ENCODE measurements around the gene JARID2. TPM values are rescaled to one million over a fixed set of nuclear protein-coding genes. Genes with fewer than 3 reads are reported as not detected.

JARID2 gene
- total RNA-seq, 2 experiments from 2014 or later: 30.0 to 42.4 TPM

DNA sequence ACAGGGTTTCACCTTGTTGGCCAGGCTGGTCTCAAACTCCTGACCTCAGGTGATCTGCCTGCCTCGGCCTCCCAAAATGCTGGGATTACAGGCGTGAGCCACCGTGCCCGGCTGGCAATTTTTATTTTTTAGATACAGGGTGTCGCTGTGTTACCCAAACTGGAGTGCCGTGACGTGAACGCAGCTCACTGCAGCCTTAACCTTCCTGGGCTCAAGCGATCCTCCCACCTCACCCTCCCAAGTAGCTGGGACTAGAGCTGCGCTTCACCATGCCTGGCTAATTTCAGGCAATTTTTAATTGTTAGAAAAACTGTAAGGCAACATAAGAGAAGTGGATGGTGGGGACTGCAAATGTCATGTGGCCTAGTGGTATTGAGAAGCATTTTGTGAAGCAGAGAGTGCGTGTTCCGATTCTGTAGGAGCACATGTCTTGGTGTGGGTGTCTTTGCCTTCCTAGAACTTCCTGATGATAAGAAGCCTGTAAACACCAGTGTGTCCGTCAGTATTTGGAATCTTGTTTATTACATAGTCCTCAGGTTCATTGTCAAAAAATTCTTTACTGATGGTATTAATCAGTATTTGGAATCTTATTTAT, 18.0 kb downstream of the JARID2 start:
- no peak overlapping the region for H3K4me3 Mint-ChIP-seq

DNA sequence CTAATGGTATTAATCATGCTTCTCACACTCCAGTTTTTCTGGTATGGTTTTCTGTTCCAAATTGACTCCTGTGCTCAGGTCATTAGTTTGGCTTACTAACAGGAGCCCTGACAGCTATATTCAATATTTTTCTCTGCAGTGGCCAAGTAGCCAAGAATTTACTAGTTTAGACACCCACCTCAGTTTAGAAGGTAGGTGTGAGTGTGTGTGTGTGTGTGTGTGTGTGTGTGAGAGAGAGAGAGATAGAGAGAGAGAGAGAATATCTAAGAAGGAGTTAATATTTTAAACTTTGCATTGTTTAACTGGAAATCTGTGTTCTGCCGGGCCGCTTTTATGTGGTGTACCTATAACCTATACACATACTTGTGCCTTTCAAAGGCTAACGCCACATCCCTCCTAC, 18.5 kb downstream of the JARID2 start:
- ATAC-seq: no peak
- CTCF ChIA-PET: interaction anchor here (0.7 to 1.5 kb wide), 2 partner anchors 11 to 35 kb away, joined by 3 to 6 read pairs; no protein-coding TSS in a partner anchor
- no peak overlapping the region for H3K27ac Mint-ChIP-seq

More for the DNA sequence above, 18.0 kb downstream of the JARID2 start:
- H3K27ac Mint-ChIP-seq: no peak overlapping the region
- H3K4me1 Mint-ChIP-seq: peaks cover 85% of the 10 kb centered on the region
- H3K9me3 Mint-ChIP-seq (ENCODE audit: low read depth): no peaks in the 10 kb centered on the region
- peaks cover 31% of the 10 kb centered on the region for H3K36me3 Mint-ChIP-seq
- CTCF ChIA-PET: interaction anchor here (1.5 kb wide), 1 partner anchor 10 kb away, joined by 6 read pairs; no protein-coding TSS in a partner anchor
- no peak for DNase-seq
- H3K27me3 Mint-ChIP-seq: no peaks in the 10 kb centered on the region
- ATAC-seq: no peak

DNA sequence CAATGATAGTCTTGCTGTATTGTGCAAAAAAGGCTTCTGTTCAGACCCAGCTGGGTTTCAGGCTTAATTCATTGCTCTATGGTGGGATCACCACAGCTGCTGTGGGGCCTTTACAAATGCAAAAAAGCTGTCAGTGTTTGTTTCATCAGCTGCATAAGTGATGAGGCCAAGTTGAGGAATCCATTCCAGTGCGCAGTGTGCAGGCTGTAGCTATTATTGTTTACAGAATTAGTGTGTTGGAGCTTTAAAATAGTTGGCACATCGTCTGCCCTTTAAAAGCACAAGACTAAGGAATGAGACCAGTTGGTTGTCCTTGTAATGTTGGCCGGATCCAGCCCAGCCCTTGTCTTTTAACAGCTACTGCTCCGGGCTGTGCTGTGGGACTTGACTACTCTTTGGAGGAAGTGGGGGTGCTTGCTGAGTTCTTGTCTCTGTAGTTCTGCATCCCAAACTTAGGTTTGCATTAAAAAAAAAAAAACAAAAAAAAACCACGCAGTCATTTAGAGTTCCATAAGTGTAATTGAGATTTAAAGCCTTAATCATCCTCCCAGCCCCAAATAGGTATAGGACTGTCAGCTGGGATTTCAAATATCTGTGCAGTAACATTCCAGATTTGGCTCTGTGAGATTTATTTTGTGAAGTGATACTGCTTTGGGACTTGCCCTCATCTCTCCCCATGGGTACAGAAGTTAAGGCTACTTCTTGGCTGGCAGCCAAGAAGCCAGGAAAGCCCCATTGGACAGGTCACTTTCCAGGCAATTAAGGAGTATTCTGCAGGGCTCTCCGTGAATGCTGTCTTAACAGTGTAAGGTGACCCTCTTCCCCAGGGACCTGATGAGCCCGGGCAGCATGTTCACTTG, 19.3 kb downstream of the JARID2 start:
- H3K4me3 Mint-ChIP-seq: no peak overlapping the region
- H3K9me3 Mint-ChIP-seq (ENCODE audit: low read depth): no peaks in the 10 kb centered on the region
- no peak overlapping the region for H3K27ac Mint-ChIP-seq
- peaks cover 29% of the 10 kb centered on the region for H3K36me3 Mint-ChIP-seq
- no peak for DNase-seq
- no peak for ATAC-seq
- peaks cover 84% of the 10 kb centered on the region for H3K4me1 Mint-ChIP-seq
- CTCF ChIA-PET: interaction anchor here (0.7 to 1.5 kb wide), 2 partner anchors 11 to 34 kb away, joined by 3 to 6 read pairs; no protein-coding TSS in a partner anchor
- no peaks in the 10 kb centered on the region for H3K27me3 Mint-ChIP-seq

More for the DNA sequence above, 18.5 kb downstream of the JARID2 start:
- H3K9me3 Mint-ChIP-seq (ENCODE audit: low read depth): no peaks in the 10 kb centered on the region
- no peak overlapping the region for H3K4me3 Mint-ChIP-seq
- no peaks in the 10 kb centered on the region for H3K27me3 Mint-ChIP-seq
- peaks cover 26% of the 10 kb centered on the region for H3K36me3 Mint-ChIP-seq
- DNase-seq: no peak
- H3K4me1 Mint-ChIP-seq: peaks cover 85% of the 10 kb centered on the region

DNA sequence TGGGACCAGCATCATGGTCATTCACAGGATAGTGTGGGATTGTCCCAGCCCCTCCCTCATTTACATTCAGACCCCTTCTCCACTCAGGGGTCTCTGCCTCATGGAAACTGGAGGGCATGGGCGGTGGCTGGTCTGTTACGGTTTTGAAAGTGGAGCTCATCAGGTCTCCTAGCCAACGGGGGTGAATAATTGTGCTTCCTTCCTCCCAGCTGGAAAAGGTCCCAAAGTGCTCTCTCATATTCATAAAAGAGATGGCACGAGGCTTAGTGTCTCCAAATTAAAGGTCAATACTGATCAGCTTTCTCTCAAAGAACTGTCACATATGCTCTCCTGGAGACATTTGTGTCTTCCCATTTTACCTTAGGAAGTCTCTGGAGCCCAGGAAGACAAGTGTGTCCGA, 19.9 kb downstream of the JARID2 start:
- H3K4me3 Mint-ChIP-seq: no peak overlapping the region
- no peaks in the 10 kb centered on the region for H3K27me3 Mint-ChIP-seq
- H3K36me3 Mint-ChIP-seq: peaks cover 26% of the 10 kb centered on the region
- H3K4me1 Mint-ChIP-seq: peaks cover 77% of the 10 kb centered on the region
- ATAC-seq (no peak), DNase-seq (no peak)
- CTCF ChIA-PET: no interaction called here
- H3K9me3 Mint-ChIP-seq (ENCODE audit: low read depth): no peaks in the 10 kb centered on the region
- no peak overlapping the region for H3K27ac Mint-ChIP-seq

DNA sequence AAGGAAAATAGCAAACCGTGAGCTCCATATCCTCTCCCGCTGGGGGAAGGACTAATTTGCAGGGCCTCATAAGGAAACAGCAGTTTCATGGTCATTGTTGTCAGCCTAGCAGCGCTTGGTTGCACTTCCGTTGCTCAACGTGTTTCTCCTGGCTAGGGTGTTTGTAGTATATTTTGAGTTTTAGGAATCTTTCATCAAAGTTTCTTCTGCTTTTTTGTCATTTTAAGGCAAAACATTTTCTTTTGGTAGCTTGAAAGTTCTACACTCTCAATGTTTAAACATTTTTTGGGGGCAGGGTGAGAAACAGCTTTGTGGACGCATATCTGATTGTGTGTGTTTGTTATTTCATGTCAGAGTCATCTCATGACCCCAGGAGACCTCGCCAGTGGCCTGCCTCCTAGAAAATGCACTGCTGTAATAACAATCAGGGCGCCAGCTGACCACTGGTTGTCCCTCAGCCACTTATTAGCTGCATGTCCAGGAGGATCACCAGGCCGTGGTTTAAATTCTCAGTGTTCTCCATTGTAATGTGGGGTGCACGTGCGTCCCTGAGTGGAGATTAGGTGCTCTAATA, 20.6 kb downstream of the JARID2 start:
- H3K27ac Mint-ChIP-seq: peak overlapping the region; percentile 47
- no peak for DNase-seq
- no peak overlapping the region for H3K4me3 Mint-ChIP-seq
- no peaks in the 10 kb centered on the region for H3K9me3 Mint-ChIP-seq (ENCODE audit: low read depth)
- peaks cover 23% of the 10 kb centered on the region for H3K36me3 Mint-ChIP-seq
- no peaks in the 10 kb centered on the region for H3K27me3 Mint-ChIP-seq
- ATAC-seq: peak; percentile 39
- H3K4me1 Mint-ChIP-seq: peaks cover 76% of the 10 kb centered on the region
- CTCF ChIA-PET: no interaction called here

DNA sequence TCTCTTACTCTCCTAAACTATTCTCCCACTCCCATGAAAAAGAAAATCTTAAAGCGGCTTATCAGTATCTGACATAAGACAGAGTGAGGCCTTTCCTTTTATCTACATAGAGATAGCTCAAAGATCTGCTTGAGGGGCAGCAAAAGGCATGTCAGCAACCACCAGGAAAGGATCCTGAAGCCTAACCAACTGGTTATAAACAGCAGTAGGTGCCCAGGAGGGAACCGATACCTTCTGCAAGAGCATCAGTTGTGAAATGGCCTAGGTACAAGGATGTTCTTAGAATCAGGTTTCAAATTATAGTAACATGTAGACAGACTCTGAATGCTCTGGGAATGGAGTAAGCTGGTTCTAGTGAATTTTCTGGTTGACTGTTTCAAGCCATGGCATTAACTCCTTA, 21.4 kb downstream of the JARID2 start:
- H3K36me3 Mint-ChIP-seq: peaks cover 21% of the 10 kb centered on the region
- no peak for DNase-seq
- ATAC-seq: no peak
- no peak overlapping the region for H3K4me3 Mint-ChIP-seq
- peaks cover 74% of the 10 kb centered on the region for H3K4me1 Mint-ChIP-seq
- H3K27ac Mint-ChIP-seq: peak overlapping the region; percentile 37
- H3K27me3 Mint-ChIP-seq: no peaks in the 10 kb centered on the region
- no peaks in the 10 kb centered on the region for H3K9me3 Mint-ChIP-seq (ENCODE audit: low read depth)
- CTCF ChIA-PET: no interaction called here

DNA sequence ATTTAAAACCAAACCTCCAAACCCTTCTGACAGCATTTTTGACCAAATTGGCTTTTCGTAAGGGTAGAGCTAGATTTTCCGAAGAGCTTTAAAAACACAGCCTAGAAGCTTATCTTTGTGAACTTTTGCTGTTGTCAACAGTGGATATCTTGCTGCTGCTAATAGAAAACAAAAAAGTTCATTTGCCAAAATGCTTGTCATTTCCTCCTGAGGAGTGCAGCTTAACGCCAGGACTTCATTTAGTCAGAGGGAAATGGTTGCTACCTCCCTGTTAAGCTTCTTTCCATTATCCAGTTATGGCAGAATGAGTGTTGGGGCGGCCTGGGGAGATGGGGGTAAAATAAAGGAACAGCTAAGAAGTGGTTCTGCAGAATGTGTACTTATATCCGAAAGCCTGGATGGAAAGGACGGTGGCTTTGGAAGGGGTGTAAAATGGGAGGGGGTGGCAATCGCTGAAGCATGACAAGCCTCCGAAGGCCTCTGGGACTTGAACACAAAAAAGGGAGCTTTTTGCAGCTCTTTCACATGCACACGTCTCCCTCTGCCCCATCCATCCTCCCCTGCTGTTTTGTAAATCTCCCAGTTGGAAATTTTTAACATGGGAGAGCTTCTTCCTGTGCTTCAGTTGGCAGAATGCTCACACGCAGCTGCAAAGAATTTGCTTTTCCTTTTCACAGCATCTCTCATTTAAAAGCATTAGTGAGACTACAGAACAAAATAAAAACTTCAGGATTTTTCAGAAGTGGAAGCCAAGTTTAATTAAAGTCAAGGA, 22.5 kb downstream of the JARID2 start:
- H3K27me3 Mint-ChIP-seq: no peaks in the 10 kb centered on the region
- CTCF ChIA-PET: interaction anchor here (1.2 kb wide), 1 partner anchor 8 kb away, joined by 3 read pairs; no protein-coding TSS in a partner anchor
- peaks cover 66% of the 10 kb centered on the region for H3K4me1 Mint-ChIP-seq
- H3K27ac Mint-ChIP-seq: no peak overlapping the region
- peaks cover 14% of the 10 kb centered on the region for H3K36me3 Mint-ChIP-seq
- ATAC-seq (no peak), DNase-seq (no peak)
- H3K4me3 Mint-ChIP-seq: no peak overlapping the region
- H3K9me3 Mint-ChIP-seq (ENCODE audit: low read depth): no peaks in the 10 kb centered on the region

DNA sequence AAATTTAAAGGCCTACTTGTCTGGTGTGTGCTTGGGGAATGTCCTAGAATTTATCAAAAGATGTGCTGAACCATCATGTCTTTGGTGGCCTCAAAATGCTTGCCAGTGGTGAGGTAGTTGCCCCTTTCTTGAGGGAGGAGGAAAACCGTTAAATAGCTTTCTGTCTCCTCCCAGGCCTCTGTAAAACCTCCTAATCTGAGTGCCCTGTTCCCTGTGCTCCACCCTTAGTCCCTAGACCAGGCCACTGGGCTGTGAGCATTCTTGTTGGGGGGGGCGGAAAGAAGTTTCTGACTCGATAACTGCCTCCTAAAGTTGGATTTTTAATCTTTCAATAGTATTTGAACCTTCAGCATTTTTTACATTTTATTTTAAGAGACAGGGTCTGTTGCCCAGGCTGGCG, 23.1 kb downstream of the JARID2 start:
- no peak for DNase-seq

DNA sequence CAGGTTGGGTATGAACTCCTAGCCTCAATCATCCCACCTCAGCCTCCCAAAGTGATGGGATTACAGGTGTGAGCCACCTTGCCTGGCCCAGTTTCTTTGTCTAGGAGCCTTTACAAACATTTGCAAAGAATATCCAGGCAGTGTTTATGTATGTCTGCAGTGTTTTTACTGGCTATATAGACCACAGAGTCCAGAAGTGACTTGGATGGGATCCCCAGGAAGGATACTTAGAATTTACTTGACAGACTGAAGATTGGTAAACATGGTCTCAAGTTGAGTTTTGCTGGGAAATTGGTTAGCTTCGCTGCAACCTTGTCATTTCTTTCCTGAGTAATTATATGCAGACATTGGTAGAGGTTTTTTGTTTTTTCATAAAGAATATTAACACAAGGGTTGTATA, 23.8 kb downstream of the JARID2 start:
- no peaks in the 10 kb centered on the region for H3K9me3 Mint-ChIP-seq (ENCODE audit: low read depth)
- DNase-seq (no peak), ATAC-seq (no peak)
- no peak overlapping the region for H3K27ac Mint-ChIP-seq
- peaks cover 16% of the 10 kb centered on the region for H3K36me3 Mint-ChIP-seq
- H3K4me1 Mint-ChIP-seq: peaks cover 60% of the 10 kb centered on the region
- no peaks in the 10 kb centered on the region for H3K27me3 Mint-ChIP-seq
- CTCF ChIA-PET: no interaction called here
- H3K4me3 Mint-ChIP-seq: no peak overlapping the region

More for the DNA sequence above, 23.1 kb downstream of the JARID2 start:
- Mint-ChIP-seq H3K27me3 (no peaks in the 10 kb centered on the region), H3K4me1 (peaks cover 62% of the 10 kb centered on the region), H3K36me3 (peaks cover 13% of the 10 kb centered on the region), H3K9me3 (ENCODE audit: low read depth) (no peaks in the 10 kb centered on the region), H3K27ac (no peak overlapping the region), H3K4me3 (no peak overlapping the region)
- CTCF ChIA-PET: interaction anchor here (1.2 kb wide), 1 partner anchor 9 kb away, joined by 3 read pairs; no protein-coding TSS in a partner anchor
- ATAC-seq: no peak

DNA sequence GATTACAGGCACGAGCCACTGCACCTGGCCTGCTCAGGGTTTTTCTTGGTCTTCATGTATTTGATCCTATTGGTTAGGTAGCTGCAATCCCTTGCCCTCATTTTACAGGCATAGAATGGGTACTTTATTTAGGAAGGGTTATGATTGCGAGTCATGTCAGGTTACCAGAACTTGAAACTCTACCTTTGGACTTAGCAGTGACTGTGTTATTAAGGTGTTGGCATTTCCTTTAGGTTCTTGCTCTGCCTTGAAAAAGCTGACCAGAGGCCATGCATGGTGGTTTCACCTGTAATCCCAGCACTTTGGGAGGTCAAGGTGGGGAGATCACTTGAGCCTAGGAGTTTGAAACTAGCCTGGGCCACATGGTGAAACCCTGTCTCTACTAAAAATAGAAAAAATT, 24.5 kb downstream of the JARID2 start:
- H3K27ac Mint-ChIP-seq: no peak overlapping the region

DNA sequence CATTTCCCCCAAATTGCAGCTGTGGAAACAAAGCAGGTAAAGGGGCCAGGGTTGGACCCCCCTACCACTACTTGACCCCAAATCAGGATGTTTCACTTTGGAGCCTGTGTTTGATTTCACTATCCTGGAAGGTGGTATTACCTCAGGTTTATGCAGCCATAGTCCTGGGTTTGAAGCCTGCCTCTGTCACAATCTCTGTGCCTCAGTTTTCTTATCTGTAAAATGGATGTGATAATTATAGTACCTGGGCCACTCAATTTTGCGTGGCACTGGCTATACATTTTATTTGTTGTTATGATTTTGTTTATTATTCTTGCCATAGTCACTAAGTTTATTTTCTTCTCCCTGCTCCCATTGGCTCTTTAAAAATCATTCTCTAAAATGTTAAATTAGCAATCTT, 26.7 kb downstream of the JARID2 start:
- Mint-ChIP-seq H3K4me3 (no peak overlapping the region), H3K27me3 (no peaks in the 10 kb centered on the region), H3K9me3 (ENCODE audit: low read depth) (no peaks in the 10 kb centered on the region), H3K4me1 (peaks cover 44% of the 10 kb centered on the region), H3K36me3 (peaks cover 9% of the 10 kb centered on the region), H3K27ac (no peak overlapping the region)
- ATAC-seq (no peak), DNase-seq (no peak)
- CTCF ChIA-PET: interaction anchor here (0.8 kb wide), 1 partner anchor 27 kb away, joined by 3 read pairs; no protein-coding TSS in a partner anchor

More for the DNA sequence above, 24.5 kb downstream of the JARID2 start:
- no peaks in the 10 kb centered on the region for H3K27me3 Mint-ChIP-seq
- H3K4me3 Mint-ChIP-seq: no peak overlapping the region
- no peaks in the 10 kb centered on the region for H3K9me3 Mint-ChIP-seq (ENCODE audit: low read depth)
- ATAC-seq: no peak
- H3K36me3 Mint-ChIP-seq: peaks cover 16% of the 10 kb centered on the region
- CTCF ChIA-PET: no interaction called here
- H3K4me1 Mint-ChIP-seq: peaks cover 57% of the 10 kb centered on the region
- DNase-seq: no peak

DNA sequence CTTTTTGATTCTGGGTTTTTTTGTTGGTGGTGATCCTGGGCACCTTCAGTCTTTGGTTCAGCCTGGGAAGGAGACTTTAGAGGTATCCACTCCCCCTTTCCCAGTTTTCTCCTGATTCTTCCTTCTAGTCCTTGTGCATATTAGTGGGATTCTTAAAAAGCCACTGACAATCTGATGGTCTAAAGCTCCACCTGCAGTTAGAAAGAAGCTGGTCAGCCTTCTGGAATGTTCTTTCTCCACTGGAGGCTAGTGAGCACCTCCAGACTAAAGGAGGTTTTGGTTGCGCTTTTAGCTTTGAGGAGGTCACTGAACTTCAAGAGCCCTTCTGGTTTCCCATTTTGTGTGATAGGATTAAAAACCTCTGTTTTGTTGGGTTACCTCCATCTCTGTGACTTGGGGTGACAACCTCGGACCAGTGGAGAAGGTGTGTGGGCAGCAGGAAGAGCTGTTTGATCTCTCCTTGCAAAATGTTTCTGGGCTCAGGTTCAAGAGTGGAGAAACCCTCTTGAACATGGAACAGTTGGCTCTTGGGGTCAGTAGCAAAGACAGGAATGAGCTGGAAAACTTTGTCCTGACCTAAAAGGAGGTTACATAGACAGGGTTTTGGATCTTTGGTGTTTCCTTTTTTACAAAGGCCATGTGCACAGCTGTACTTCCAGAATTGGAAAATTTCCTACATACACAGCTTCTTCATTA, 29.0 kb downstream of the JARID2 start:
- no peak for ATAC-seq
- H3K27me3 Mint-ChIP-seq: no peaks in the 10 kb centered on the region
- CTCF ChIA-PET: interaction anchor here (0.9 kb wide), 1 partner anchor 10 kb away, joined by 3 read pairs; no protein-coding TSS in a partner anchor
- DNase-seq: no peak
- peaks cover 32% of the 10 kb centered on the region for H3K4me1 Mint-ChIP-seq
- H3K36me3 Mint-ChIP-seq: peaks cover 7% of the 10 kb centered on the region
- no peak overlapping the region for H3K27ac Mint-ChIP-seq
- no peak overlapping the region for H3K4me3 Mint-ChIP-seq
- no peaks in the 10 kb centered on the region for H3K9me3 Mint-ChIP-seq (ENCODE audit: low read depth)
